Natural killer cell treated with Interleukin-12 subunit alpha and Interleukin-12 subunit beta and Interleukin-15 and Interleukin-18, amount 100 ng/mL, for 72 hours (primary cell): ENCODE results near the gene FADS6. TPM values are rescaled to one million over a fixed set of nuclear protein-coding genes. Genes with fewer than 3 reads are reported as not detected.

ENCODE experiments used
- ATAC-seq, 2 donors: fragments of 150-1000 bp; cut with Tn5 transposase in 1 of 2; sonication (Bioruptor Pico), chemical (Tn5 transposase) in 1 of 2; 2 replicates each; pipeline ENCODE4 v1.10.0; 2021
- DNase-seq: peaks from one replicate; pipeline ENCODE4 v3.0.0; 2022; ENCODE audit warnings: low spot score
- H3K27ac Mint-ChIP-seq, 2 donors: 1 replicate in 1 of 2; 2 replicates in 1 of 2; pipeline ENCODE4 v1.8.0; 2022; ENCODE audit warnings: mixed read lengths in 2 of 2, mild to moderate bottlenecking in 1 of 2, moderate library complexity in 1 of 2
- H3K27me3 Mint-ChIP-seq, 2 donors: 1 replicate in 1 of 2; 2 replicates in 1 of 2; pipeline ENCODE4 v1.8.0; 2022; ENCODE audit warnings: mixed read lengths in 2 of 2
- H3K36me3 Mint-ChIP-seq: one replicate; pipeline ENCODE4 v1.8.0; 2022; ENCODE audit warnings: mixed read lengths
- H3K4me1 Mint-ChIP-seq, 2 donors: 1 replicate in 1 of 2; 2 replicates in 1 of 2; pipeline ENCODE4 v1.8.0; 2022; ENCODE audit warnings: low read depth in 2 of 2, mixed read lengths in 2 of 2, mild to moderate bottlenecking in 1 of 2
- H3K4me3 Mint-ChIP-seq: one replicate; pipeline ENCODE4 v1.8.0; 2022; ENCODE audit warnings: mixed read lengths
- H3K9me3 Mint-ChIP-seq: 2 replicates; pipeline ENCODE4 v1.8.0; 2022; ENCODE audit warnings: mixed read lengths
- total RNA-seq, 2 donors: library from RNA; stranded (reverse); gene quantifications; one replicate each; pipeline ENCODE4 v1.2.3, GENCODE V29; 2022

FADS6 gene
- total RNA-seq, 2 donors from 2014 or later, result not detected

GRCh38 chr17:74840989-74841666 lies 52.3 kb downstream of the FADS6 start:
- Mint-ChIP-seq H3K4me3 (peak overlapping the region; percentile 15), H3K9me3 (no peaks in the 10 kb centered on the region), H3K36me3 (no peaks in the 10 kb centered on the region), H3K4me1 (peaks cover 11 to 13% of the 10 kb centered on the region in 2 donors), H3K27ac (no peak overlapping the region), H3K27me3 (no peaks in the 10 kb centered on the region)
- ATAC-seq (no peak), DNase-seq (no peak)

DNA sequence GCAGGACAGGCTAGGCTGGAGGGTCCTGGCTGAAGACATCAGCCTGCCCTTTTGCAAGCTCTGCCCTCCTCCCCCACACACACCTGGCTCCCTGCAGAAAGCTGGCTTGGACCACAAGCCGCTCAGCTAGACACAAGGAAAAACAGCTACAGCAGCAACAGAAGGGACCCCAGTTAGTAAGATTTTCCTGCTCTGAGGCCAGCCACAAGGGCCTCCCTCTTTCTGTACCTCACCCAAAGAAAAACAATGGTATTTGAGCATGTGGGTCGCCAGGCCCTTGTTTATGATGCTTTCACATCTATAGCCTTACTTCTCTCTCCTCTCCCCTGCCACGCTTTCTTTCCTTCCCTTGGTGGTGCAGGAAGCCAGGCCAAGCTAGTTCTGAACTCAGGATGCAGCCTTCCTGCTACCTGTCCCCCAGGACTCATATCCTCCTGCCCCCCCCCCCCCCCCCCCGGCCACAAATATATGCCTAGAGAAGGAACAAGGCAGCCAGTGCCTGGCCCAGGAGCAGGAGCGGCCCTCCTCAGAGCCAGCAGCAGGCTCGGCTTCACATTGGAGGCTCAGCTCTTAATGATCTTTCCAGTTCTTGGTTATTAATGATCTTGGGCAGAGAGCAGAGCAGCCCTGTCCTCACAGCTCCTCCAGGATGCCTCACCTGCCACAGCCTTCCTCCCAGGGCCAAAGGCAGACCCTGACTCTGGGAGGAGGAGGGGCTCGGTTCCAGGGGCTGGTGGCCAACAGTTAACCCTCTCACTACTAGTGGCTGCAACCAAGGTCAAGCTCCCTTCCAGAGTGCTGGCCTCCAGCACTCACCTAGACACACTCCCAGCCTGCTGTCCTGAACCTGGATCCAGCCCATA lies 53.2 kb downstream of the FADS6 start:
- H3K4me3 Mint-ChIP-seq, result no peak overlapping the region
- H3K36me3 Mint-ChIP-seq, result no peaks in the 10 kb centered on the region
- no peaks in the 10 kb centered on the region for H3K27me3 Mint-ChIP-seq
- H3K9me3 Mint-ChIP-seq, result no peaks in the 10 kb centered on the region
- DNase-seq, result no peak
- H3K27ac Mint-ChIP-seq, result no peak overlapping the region
- ATAC-seq, result no peak
- peaks cover 11 to 13% of the 10 kb centered on the region in 2 donors for H3K4me1 Mint-ChIP-seq

DNA sequence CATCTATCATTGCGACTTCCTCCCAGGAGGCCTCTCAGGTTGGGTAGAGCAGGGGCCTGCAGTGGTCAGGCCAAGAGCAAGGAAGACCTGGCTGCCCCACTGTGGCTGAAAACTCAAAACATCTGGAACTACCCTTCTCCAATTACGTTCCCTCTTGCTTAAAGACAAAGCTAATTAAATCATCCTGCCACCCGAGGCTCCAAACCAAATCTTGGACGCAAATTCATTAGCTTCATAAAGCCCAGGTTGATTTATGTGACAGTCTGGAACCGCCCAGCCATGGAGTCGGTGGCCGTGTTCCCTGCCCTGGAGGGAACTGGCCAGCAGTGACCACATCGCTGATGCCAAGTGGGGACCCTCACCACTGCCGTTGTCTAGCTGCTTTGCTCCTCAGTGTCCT lies 55.2 kb downstream of the FADS6 start:
- Mint-ChIP-seq H3K27ac (no peak overlapping the region), H3K27me3 (no peaks in the 10 kb centered on the region), H3K4me1 (peaks cover 11 to 13% of the 10 kb centered on the region in 2 donors), H3K36me3 (no peaks in the 10 kb centered on the region), H3K9me3 (no peaks in the 10 kb centered on the region), H3K4me3 (no peak overlapping the region)
- no peak for ATAC-seq
- DNase-seq, result no peak

DNA sequence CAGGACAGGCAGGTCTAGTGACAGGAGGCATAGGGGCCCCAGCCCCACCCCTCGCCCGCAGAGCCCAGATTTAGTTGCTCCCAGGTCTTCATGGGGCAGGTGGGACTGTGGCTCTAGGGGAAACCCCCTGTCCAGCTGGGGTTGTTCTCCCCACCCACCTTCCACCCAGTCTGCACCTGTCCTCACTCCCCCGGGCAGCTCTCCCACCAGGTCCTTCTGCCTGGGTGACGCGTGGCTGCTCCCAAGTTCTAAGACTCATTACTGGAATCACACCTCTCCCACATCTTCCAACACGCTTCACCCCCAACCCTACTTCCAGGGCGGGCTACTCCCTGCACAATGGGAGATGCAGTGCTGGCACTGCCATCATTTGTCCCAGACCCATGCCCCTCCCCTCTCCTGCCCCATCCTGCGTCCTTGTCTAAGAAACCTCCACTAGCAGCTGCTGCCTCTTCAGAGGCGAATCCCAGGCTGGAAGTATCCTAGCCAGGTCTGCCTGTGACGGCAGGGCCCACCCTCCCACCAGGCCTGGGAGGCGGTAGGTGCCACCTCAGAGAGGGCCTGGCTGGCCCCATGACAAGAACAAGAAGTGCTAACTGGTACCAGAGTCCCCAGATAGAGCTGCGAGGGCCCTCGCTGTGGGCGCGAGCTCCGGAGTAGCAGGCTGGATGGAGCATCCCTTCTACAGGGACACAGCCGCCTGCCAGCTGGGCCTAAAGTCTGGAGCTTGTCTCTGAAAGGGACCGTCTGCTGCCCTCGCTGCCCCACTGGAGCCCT lies 56.6 kb downstream of the FADS6 start:
- Mint-ChIP-seq H3K9me3 (no peaks in the 10 kb centered on the region), H3K27me3 (no peaks in the 10 kb centered on the region), H3K27ac (no peak overlapping the region), H3K36me3 (no peaks in the 10 kb centered on the region), H3K4me1 (peaks cover 11 to 13% of the 10 kb centered on the region in 2 donors), H3K4me3 (no peak overlapping the region)
- DNase-seq, result no peak
- ATAC-seq, result no peak

DNA sequence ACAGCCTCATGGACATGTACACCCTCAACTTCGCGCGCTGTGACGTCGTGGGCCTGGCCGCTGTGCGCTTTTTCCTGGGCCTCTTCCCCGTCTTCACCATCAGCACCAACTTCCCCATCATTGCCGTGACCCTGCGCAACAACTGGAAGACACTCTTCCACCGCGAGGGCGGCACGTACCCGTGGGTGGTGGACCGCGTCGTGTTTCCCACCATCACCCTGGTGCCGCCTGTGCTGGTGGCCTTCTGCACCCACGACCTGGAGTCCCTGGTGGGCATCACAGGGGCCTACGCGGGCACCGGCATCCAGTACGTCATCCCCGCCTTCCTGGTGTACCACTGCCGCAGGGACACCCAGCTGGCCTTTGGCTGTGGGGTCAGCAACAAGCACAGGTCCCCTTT lies 57.2 kb downstream of the FADS6 start:
- Mint-ChIP-seq H3K4me1 (peaks cover 9 to 12% of the 10 kb centered on the region in 2 donors), H3K9me3 (no peaks in the 10 kb centered on the region), H3K4me3 (no peak overlapping the region), H3K27me3 (no peaks in the 10 kb centered on the region), H3K27ac (no peak overlapping the region), H3K36me3 (no peaks in the 10 kb centered on the region)
- ATAC-seq (no peak), DNase-seq (no peak)

- H3K9me3 Mint-ChIP-seq, result no peaks in the 10 kb centered on the region
- no peaks in the 10 kb centered on the region for H3K36me3 Mint-ChIP-seq
- peak overlapping the region in 1 of 2 donors; percentile 16 for H3K27ac Mint-ChIP-seq
- no peak overlapping the region for H3K4me3 Mint-ChIP-seq
- ATAC-seq (no peak), DNase-seq (no peak)
- H3K27me3 Mint-ChIP-seq, result no peaks in the 10 kb centered on the region
- peaks cover 0 to 4% of the 10 kb centered on the region in 2 donors for H3K4me1 Mint-ChIP-seq
Measured at GRCh38 chr17:74833501-74834377, 59.7 kb downstream of the FADS6 start.

DNA sequence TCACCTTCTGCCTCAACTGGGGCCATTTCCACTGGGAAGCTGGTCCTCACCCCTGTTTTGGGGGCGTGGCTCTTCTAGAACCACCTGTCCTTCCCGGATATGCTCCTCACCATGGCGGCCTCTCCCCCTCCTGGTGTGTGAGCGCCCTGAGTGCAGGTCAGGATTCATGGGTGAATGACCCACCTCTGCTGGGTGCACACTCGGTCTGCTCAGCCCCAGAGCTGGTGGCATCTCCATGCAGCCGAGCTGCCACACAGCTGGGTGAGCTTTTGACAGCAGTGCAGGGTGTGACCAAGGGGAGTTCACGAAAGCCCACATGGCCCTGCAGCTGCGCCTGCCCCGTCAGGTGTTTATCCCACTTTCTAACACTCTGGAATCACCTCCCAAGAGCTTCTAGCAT lies 61.0 kb downstream of the FADS6 start:
- no peak overlapping the region for H3K27ac Mint-ChIP-seq
- no peaks in the 10 kb centered on the region for H3K4me1 Mint-ChIP-seq
- no peaks in the 10 kb centered on the region for H3K9me3 Mint-ChIP-seq
- H3K27me3 Mint-ChIP-seq, result no peaks in the 10 kb centered on the region
- H3K36me3 Mint-ChIP-seq, result no peaks in the 10 kb centered on the region
- no peak for DNase-seq
- ATAC-seq, result no peak
- no peak overlapping the region for H3K4me3 Mint-ChIP-seq

DNA sequence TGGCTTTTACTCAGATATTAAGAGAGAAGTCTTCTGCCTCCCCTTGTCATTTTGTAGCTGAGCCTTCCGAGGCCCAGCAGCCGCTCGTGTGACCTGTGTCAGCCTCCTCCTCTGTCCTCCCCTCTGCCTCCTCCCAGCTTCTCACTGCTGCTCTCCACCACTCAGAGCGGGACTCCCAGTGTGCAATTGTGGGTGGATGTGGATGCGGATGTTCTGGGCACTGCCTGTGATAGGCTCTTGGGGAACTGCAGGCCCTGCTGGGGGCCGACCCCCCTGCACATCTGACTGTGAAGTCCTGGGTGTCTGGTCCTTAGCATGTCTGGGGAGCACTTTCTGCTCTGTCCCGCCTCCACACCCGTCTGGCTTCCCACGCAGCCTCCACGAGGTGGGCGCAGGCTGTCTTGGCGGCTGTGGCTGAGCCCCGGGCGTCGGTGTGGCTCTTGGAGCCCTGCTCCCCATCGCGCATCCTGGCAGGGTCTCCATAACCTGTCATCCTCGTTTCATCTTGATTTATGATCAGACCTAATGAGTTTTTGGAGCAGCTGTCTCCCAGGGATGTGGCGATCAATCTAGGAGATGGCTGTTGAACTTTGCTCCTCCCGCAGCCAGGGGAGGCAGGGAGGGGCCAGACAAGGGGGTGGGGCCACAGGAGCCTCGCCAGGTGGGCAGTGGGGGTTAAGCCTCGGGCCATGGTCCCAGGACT lies 61.8 kb downstream of the FADS6 start:
- H3K27me3 Mint-ChIP-seq, result no peaks in the 10 kb centered on the region
- H3K27ac Mint-ChIP-seq, result no peak overlapping the region
- H3K9me3 Mint-ChIP-seq, result no peaks in the 10 kb centered on the region
- no peak for DNase-seq
- ATAC-seq, result no peak
- no peaks in the 10 kb centered on the region for H3K4me1 Mint-ChIP-seq
- H3K4me3 Mint-ChIP-seq, result no peak overlapping the region
- no peaks in the 10 kb centered on the region for H3K36me3 Mint-ChIP-seq

DNA sequence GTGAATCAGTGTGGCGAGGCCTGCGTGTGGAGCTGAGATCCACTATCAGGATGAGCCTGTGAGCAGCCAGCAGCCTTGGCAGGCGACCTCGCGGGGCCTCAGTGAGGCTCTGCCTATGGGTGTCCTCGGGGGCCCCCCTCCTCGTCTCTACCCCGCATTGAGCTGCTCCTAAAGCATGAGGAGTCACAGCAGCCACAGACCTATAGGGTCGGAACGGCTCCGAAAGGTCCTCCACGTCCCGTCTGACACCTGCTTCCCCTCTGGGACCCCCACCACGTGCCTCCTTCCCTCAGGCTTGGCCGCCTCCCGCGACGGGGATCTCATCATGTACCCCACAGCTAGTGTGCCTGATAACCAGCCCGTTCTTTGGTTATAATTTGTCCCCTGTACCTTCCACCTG lies 62.6 kb downstream of the FADS6 start:
- DNase-seq (no peak), ATAC-seq (no peak)
- Mint-ChIP-seq H3K27ac (no peak overlapping the region), H3K4me1 (no peaks in the 10 kb centered on the region), H3K27me3 (no peaks in the 10 kb centered on the region), H3K4me3 (no peak overlapping the region), H3K36me3 (no peaks in the 10 kb centered on the region), H3K9me3 (no peaks in the 10 kb centered on the region)

- Mint-ChIP-seq H3K9me3 (no peaks in the 10 kb centered on the region), H3K4me1 (no peaks in the 10 kb centered on the region), H3K4me3 (no peak overlapping the region), H3K36me3 (no peaks in the 10 kb centered on the region), H3K27me3 (no peaks in the 10 kb centered on the region), H3K27ac (no peak overlapping the region)
- DNase-seq, result no peak
- ATAC-seq, result no peak
Measured at GRCh38 chr17:74827800-74828199, 65.6 kb downstream of the FADS6 start.
